ENCODE data around the gene AQP7. TPM values are rescaled to one million over a fixed set of nuclear protein-coding genes. Genes with fewer than 3 reads are reported as not detected.

AQP7 gene
- total RNA-seq, 1 experiment from 2014 or later = not detected

DNA sequence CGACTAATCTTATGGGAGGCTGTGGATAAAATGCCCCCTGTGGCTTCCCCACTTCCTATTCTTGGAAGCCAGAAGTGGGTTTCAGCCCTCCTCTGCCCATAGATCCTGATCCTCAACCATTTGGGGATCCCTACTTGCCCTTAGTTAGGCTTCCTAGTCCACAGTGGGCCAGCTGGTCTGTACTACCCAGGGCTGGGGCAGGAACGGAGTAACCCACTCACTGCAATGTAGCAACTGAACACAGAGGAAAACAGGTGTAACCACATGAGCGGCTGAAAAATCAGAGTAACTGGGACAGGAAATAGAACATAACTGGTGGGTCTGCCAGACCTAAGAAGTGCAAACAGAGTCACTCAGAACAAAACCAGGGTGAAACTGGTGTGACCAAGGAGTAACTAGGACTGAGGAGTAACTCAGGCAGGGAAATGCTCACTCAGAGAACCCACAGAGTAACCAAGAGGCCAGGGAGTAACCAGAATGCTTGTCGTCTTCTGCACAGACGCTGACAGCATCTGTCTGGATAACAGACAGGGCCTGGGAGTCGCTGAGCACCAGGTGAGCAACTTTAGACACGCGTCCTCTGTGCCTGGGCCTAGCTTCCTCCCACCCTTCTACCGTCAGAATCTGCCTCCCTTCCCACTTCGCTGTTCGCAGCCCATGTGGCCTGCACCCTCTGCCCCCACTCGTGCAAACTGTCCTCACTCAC lies 44.0 kb upstream of the AQP7 start:
- POLR2A ChIA-PET (ENCODE audit: unreplicated experiment) = no interaction called here
- no peaks in the 10 kb centered on the region for H3K79me2 ChIP-seq (ENCODE audit: low read length)
- intact Hi-C loops (cut with micrococcal nuclease) = loop anchor here (5.0 kb wide), 1 partner anchor 39 kb away; no protein-coding TSS in a partner anchor
- peak overlapping the region; percentile 75 for H3K27ac ChIP-seq (ENCODE audit: low read length)
- H3K9me3 ChIP-seq (ENCODE audit: low read length) = no peaks in the 10 kb centered on the region
- peak; percentile 13; the same call in 1 of the 2 replicates for ATAC-seq
- no TSS peak for BruUV-seq (replicated peaks)
- no peaks in the 10 kb centered on the region for H3K9me2 ChIP-seq (replicated peaks; ENCODE audit: low read length)
- DNase-seq = peak; percentile 45
- TF ChIP-seq EZH2 (IDR thresholded peaks at IDR 0.05; ENCODE audit: low read length, unreplicated experiment) = no peak
- TF ChIP-seq, protein P1, sequence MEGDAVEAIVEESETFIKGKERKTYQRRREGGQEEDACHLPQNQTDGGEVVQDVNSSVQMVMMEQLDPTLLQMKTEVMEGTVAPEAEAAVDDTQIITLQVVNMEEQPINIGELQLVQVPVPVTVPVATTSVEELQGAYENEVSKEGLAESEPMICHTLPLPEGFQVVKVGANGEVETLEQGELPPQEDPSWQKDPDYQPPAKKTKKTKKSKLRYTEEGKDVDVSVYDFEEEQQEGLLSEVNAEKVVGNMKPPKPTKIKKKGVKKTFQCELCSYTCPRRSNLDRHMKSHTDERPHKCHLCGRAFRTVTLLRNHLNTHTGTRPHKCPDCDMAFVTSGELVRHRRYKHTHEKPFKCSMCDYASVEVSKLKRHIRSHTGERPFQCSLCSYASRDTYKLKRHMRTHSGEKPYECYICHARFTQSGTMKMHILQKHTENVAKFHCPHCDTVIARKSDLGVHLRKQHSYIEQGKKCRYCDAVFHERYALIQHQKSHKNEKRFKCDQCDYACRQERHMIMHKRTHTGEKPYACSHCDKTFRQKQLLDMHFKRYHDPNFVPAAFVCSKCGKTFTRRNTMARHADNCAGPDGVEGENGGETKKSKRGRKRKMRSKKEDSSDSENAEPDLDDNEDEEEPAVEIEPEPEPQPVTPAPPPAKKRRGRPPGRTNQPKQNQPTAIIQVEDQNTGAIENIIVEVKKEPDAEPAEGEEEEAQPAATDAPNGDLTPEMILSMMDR (conservative IDR thresholded peaks at IDR 0.05; ENCODE audit: low read depth, low read length) = no peak
- TF ChIP-seq EZH2phosphoT487 (IDR thresholded peaks at IDR 0.05; ENCODE audit: borderline replicate concordance, low read length) = no peak
- H3K27me3 ChIP-seq (ENCODE audit: low read length) = no peaks in the 10 kb centered on the region
- CTCF ChIA-PET = interaction anchor here (0.9 to 1.3 kb wide), 2 partner anchors 14 to 43 kb away, joined by 4 to 5 read pairs; no protein-coding TSS in a partner anchor
- no peaks in the 10 kb centered on the region for H3F3A ChIP-seq (ENCODE audit: low read length, unreplicated experiment)
- no peaks in the 10 kb centered on the region for H3K36me3 ChIP-seq (ENCODE audit: low read depth, low read length)
- peak overlapping the region; percentile 97 for H3K4me2 ChIP-seq (ENCODE audit: low read length)
- H3K4me3 ChIP-seq (ENCODE audit: low read length) = peak overlapping the region; percentile 72
- peak overlapping the region; percentile 40; the same call in 1 of the 2 replicates for H3K9ac ChIP-seq (ENCODE audit: low read length)
- H2AFZ ChIP-seq (ENCODE audit: low read length) = no peak overlapping the region
- H3K4me1 ChIP-seq (ENCODE audit: insufficient read depth, low read length) = peaks cover 38% of the 10 kb centered on the region
- H4K20me1 ChIP-seq (ENCODE audit: low read length) = no peaks in the 10 kb centered on the region

DNA sequence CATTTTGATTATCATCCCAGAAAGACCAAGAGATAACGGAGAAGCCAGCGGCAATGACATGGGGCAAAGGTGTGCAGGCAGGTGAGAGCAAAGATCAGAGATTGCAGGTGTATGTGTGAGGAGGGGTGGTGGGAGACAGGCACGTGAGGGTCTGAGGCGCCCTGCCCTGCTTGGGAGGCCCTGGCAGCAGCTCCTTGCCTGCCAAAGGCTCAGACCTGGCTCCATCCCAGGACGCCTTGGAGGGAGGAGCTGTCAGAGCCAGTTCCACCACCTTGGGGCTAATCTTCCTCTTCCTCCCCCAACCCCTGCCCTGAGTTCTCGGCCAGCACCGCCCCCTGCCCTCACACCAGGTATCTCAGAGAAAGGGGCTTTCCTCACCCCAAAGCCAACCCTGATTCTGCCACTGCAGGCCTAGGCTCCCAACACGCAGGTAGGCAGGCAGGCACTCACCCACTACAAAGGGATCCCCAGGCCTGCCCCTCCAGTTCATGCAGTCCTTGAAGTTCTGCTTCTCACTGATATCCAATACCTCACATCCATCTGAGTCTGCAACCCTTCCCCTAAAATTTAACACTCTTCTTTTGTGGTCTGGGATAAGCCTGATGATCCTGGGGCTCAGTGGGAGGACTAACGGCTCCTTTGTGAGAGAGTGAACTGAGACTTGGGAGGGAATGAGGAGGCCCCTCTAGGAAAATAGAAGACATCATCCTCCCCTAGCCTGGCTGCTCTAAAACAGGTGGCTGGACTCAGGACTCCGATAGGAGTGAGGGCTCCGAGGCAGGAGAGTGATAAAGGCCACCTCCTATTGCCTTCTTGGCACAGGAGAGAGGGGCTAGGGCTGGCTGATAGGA lies 43.2 kb upstream of the AQP7 start:
- H3K36me3 ChIP-seq (ENCODE audit: low read depth, low read length) = no peaks in the 10 kb centered on the region
- ChIA-PET CTCF (no interaction called here), POLR2A (ENCODE audit: unreplicated experiment) (no interaction called here)
- H3K9me2 ChIP-seq (replicated peaks; ENCODE audit: low read length) = no peaks in the 10 kb centered on the region
- H3K79me2 ChIP-seq (ENCODE audit: low read length) = no peaks in the 10 kb centered on the region
- intact Hi-C loops (cut with micrococcal nuclease) = loop anchor here (5.0 kb wide), 1 partner anchor 38 kb away; no protein-coding TSS in a partner anchor
- peak; percentile 29 for DNase-seq
- no peak for TF ChIP-seq EZH2phosphoT487 (IDR thresholded peaks at IDR 0.05; ENCODE audit: borderline replicate concordance, low read length)
- TF ChIP-seq, protein P1 (conservative IDR thresholded peaks at IDR 0.05; ENCODE audit: low read depth, low read length) = no peak
- BruUV-seq (replicated peaks) = no TSS peak
- H3K27ac ChIP-seq (ENCODE audit: low read length) = peak overlapping the region; percentile 75
- H3F3A ChIP-seq (ENCODE audit: low read length, unreplicated experiment) = no peaks in the 10 kb centered on the region
- no peaks in the 10 kb centered on the region for H3K9me3 ChIP-seq (ENCODE audit: low read length)
- H3K4me2 ChIP-seq (ENCODE audit: low read length) = peak overlapping the region; percentile 97
- H3K4me1 ChIP-seq (ENCODE audit: insufficient read depth, low read length) = peaks cover 38% of the 10 kb centered on the region
- no peaks in the 10 kb centered on the region for H3K27me3 ChIP-seq (ENCODE audit: low read length)
- no peak for ATAC-seq
- H3K9ac ChIP-seq (ENCODE audit: low read length) = peak overlapping the region; percentile 40; the same call in 1 of the 2 replicates
- no peaks in the 10 kb centered on the region for H4K20me1 ChIP-seq (ENCODE audit: low read length)
- no peak overlapping the region for H3K4me3 ChIP-seq (ENCODE audit: low read length)
- H2AFZ ChIP-seq (ENCODE audit: low read length) = no peak overlapping the region
